SIG-M5 treated with dmso at 0.1 percent for 504 hours (cell line): ENCODE measurements around the gene IKBKG.
A peak's percentile ranks its signal among the peaks of the same experiment; 100 is the strongest.
"Not testable (repeated sequence)": the region's sequence is repeated elsewhere in the genome, so short reads cannot be mapped to it uniquely, and the experiment has no call there.

Experiments
- DNase-seq: peaks from one replicate; lab custom pipeline; 2025; ENCODE audit not compliant: unreplicated experiment; lab: John Stamatoyannopoulos, UW

The IKBKG gene

DNA sequence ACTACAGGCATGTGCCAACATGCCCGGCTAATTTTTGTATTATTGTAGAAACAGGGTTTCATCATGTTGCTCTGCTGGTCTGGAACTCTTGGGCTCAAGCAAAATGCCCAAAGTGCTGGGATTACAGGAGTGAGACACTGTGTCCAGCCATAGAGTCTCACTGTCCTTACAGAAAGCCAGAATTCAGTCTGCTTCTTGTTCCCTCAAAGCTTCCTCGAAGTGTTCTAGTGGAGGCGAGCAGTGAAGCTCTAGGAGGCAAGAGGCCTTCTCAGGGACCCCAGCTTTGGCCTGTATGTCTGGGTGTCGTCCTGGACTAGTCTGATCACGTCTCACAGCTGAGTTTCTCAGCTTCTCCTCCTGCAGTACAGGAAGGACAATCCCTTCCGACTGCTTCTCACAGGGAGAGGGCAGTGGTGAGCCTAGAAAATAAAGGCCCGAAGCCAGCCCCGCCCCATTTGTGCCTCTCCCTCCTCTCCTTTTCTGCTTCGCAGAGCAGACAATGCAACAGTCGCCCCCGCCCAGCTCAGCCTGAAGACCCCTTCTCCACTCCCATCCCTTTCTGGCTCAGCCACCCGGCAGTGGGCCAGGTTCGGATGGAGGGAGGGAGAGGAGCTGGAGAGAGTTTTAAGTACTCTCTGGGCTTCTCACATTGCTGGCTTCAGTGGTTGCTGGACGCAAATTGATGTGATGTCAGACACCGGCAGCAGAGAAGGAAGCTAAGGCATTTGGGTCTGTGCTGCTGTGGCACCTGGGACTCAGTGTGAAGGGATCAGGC lies 20.3 kb upstream of the IKBKG start:
- DNase-seq, result peak; percentile 82

DNA sequence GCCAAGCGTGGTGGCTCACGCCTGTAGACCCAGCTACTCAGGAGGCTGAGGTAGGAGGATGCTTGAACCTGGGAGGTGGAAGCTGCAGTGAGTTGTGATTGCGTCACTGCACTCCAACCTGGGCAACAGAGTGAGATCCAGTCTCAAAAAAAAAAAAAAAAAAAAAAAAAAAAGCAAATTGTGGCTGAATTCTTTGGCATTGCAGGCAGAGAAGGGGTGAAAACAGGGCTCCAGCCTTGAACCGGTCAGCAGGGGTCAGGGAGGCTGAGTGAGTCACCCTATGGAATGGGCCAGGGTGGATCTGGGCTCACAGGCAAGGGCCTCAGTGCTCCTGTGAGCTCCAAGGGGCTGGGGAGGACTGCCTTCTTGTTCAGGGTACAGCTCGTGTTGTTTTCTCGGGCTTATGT lies 18.2 kb upstream of the IKBKG start:
- no peak for DNase-seq

DNA sequence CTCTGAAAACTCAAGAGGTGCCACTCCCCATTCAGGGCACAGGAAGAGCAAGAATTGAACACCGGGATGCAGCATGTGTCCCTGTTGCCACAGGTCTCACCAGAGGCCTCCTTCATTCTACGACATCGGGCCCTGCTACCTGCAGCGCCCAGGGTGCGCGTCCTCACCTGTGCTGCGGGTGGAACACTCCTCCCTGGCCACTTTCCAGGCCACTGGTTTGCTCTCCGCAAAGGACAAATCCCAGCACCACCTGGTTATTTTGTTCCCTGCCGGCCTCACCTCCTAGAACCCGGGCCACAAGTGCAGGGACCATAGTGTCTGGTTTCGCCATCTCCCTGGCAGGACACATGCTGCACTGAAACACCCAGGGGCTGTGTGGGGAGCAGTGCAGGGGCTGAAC lies 17.1 kb upstream of the IKBKG start:
- DNase-seq, result no peak

DNA sequence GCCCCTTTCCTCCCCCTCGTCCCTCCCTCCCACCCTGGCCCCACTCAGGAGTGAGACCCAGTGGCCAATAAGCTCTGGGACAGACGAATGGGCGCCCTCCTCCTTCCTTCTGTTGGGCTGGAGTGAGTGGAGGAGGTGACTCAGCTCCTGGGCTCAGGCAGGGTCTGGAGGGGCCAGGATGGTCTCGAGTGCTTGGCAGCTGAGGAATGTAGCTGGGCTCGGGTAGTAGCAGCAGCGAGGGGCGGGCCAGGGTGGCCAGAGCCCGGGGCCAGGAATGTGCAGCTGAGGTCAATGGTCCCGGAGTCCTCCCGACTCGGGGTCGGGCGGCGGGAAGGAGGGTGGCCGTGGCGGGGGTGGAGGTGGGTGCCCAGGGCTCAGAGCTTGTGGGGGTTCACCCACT lies 15.8 kb upstream of the IKBKG start:
- no peak for DNase-seq

DNA sequence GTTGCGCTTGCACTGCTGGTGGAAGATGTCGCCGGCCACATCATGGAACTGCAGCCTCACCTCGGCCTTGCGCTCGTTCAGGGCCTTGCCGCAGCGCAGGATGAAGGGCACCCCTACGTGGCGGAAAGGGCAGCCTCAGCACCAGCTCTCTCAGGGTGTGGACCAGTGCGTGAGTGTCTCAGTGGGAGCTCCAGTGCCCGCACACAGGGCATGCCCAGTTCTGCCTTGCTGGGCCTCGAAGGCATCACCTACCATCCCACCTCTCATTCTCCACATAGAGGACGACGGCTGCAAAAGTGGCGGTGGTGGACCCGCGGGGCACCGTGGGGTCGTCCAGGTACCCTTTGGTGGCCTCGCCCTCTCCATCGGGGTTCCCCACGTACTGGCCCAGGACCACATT lies 14.7 kb upstream of the IKBKG start:
- no peak for DNase-seq

DNA sequence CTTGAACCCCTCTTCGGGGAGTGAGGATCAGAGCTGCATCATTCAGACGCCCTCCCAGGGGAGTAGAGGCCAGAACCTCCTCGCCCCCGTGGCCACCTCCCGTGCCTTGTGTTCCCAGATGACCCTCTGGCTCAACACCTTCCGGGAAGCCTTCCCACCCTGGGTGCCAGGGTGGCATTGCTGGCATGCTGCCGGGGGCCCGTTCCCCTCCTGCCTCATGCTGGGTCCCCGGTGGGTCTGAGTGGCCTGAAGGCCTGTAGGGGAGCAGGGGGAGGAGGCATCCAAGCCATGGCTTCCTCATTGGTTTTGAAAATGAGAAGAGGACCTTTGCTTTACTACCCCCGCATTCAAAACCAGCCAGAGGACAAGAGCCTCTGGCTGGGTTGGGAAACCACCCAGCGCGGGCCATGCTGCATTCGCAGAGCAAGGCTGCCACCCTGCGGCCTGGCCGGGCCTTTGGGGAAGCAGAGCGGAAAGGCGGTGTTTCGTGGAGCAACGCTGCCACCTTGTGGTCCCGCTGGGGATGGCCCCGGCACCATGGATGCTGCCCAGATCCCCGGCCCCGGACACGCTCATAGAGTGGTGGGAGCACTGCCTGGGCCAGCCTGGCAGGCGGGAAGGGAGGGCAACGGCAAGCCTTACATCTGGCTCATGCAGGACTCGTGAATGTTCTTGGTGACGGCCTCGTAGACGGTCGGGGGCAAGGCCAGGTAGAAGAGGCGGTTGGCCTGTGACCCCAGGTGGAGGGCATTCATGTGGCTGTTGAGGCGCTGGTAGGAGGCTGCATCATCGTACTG lies 12.7 kb upstream of the IKBKG start:
- DNase-seq, result peak; percentile 76

DNA sequence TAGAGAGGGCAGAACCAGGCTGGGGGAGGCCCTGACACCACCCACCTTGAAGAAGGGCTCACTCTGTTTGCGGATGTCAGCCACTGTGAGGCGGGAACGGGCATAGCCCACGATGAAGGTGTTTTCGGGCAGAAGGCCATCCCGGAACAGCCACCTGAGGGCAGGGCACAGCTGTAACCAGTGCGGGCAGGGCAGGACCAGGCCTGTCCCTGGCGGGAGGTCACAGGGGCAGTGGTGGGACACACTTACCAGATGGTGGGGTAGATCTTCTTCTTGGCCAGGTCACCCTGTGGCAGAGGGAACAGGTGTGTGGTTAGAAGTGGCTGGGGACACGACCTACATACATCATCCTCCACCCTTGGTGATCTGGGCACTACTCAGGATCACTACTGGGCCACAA lies 11.5 kb upstream of the IKBKG start:
- no peak for DNase-seq

DNA sequence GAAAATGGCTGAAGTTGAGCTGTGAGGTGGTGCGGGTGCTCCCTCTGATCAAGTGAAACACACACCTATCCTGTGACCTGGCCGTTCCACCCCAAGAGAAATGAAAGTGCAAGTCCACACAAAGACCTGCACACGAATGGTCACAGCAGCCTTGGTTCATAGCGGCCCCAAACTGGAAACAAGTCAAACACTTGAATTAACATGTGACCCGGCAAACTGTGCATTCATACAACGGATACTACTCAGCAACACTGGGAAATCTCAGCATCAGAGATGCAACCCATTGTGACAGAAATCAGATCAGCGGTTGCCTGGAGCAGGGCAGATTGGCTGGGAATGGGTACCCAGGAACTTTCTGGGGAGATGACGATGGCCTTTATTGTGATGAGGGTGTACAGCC lies 8.3 kb upstream of the IKBKG start:
- DNase-seq, result no peak

DNA sequence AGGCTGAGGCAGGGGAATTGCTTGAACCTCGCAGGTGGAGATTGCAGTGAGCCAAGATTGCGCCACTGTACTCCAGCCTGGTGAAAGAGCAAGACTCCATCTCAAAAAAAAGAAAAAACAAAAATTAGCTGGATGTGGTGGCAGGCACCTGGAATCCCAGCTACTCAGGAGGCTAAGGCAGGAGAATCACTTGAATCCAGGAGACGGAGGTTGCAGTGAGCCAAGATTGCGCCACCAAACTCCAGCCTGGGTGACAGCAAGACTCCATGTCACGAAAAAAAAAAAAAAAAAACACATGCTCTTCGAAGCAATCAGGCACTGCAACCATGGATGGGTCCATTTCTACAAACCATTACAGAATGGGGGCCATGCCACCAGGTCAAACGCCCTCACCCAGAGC lies 7.1 kb upstream of the IKBKG start:
- not testable (repeated sequence) for DNase-seq

DNA sequence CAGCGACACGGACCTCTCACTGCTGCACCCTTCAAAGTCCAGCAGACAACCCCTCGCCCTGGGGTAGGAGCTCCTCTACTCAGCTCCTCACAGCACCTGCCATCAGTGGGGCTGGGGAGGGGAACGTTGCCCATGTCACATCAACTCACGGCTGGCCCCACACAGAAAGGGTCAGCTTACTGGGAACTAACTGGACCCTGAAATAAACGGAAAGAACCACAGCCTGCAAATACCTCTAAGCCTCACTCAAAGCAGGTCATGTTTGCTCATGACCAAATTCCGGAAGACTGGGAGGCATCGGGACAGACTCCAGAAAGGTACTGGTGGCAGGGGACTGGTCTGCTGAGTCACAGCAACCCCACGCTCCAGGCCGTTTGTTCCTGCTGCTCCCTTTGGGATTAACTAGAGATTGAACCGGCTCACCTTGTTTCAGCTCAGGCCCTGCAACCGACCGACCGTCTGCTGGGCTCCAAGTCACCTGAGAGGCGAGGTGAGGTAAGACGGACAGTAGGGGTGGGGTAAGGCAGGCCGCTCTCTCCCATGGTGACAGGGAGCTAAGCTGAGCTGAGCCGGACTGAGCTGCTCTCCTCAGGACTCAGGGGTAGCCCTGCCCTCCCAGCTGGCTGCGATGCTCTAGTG lies 6.4 kb upstream of the IKBKG start:
- peak; percentile 57 for DNase-seq

DNA sequence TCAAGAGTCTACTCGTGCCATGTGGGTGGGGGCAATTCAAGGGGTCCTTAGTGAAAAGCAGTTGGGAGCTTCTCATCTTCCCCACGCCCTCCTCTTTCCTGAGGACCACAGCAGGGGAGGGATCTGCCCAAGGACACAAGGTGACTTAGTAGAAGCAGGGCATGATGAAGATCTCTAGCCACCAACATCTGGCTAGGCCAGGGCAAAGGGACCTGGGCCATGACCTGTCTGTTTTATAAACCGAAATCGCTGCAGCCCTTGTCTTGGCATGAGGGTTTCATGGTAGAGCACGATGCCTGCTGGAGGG lies 5.9 kb upstream of the IKBKG start:
- DNase-seq, result no peak

DNA sequence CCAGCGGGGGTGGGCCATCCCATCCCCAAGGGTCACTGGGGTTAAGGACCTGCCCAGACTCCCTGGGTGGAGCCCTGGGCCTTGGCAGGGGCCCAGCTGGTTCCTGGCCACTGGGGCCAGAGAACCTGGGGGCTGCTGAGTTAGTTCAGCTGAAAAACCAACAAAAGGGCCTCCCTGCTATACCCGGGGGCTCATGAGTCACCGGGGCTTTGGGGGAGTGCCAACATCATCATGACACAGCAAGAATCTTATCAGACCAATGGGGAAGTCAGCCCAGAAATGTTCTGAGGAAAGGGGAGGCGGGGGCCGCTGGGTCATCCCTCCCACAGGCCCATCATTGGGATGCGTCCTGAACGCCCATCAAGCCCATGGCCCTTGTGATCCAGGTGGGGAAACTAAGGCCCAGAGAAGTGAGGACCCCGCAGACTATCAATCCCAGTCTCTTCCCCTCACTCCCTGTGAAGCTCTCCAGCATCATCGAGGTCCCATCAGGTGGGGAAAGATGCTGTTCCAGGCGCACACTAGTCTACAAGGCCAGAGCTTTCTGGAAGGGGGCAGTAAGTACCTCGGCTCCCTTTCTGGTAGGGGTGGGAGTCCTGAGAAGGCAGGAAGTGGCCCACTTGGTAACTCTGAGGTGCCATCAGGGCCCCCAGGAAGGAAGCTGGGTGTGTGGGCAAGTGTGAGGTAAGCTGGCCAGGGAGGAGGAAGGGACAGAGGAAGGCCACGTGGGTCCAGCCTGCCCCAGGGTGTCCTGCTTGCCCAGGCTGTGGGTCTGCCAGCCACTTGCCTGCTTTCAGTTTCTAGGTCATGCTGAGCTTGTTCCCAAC lies 5.3 kb upstream of the IKBKG start:
- peak; percentile 81 for DNase-seq

DNA sequence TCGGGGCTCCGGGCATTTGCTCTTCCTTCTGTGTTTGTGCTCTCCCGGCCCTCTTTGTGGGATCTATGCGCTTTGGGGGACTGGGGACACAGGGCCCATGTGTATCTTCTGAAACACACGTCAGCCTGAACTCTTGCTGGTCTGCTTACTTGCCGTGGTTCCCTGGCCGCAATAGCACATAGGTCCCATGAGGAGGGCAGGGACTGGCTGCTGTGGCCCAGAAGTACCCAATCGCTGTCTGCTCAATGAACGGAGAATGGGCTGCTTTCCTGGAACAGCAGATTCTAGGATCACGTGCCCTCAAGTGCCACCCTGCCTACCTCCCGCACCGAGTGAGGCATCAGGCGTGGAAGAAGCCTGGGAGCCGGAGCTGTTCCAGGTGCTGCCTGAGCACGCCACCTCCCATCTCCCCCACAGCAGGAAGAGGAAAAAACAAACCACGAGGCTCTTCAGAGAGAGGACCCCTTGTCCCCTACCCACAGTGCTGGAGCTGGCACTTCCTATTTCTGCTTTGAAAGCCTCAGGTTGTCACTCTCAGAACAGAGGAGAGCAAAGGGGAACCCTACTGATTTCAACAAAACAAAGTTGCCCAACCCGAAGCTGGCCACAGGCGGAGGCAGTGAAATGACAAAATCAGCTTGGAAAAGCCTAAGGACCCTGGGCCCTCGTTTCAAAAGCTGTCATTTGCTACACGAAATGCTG lies 4.5 kb upstream of the IKBKG start:
- peak; percentile 89 for DNase-seq

DNA sequence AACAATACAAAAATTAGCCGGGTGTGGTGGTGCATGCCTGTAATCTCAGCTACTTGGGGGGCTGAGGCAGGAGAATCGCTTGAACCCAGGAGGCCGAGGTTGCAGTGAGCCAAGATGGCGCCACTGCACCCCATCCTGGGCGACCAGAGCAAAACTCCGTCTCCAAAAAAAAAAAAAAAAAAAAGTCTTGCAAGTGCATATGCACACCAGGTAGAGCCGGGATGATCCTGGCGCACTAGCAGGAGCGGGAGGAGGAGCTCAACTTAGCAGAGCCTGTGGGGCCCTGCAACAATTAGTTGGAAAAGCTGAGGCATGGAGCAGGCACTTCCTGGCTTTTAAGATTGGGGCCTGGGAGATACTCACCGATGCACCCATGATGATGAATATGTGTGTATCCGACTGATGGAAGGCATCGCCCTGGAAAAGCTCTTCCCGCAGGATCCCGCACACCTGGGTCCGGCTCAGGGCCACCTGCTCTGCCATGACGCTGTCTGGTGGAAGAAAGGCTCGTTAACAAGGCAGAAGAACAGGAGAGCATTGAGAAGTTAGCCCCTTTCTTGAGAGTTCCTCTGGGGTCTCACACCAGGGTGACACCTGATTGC lies 1.6 kb upstream of the IKBKG start:
- no peak for DNase-seq

DNA sequence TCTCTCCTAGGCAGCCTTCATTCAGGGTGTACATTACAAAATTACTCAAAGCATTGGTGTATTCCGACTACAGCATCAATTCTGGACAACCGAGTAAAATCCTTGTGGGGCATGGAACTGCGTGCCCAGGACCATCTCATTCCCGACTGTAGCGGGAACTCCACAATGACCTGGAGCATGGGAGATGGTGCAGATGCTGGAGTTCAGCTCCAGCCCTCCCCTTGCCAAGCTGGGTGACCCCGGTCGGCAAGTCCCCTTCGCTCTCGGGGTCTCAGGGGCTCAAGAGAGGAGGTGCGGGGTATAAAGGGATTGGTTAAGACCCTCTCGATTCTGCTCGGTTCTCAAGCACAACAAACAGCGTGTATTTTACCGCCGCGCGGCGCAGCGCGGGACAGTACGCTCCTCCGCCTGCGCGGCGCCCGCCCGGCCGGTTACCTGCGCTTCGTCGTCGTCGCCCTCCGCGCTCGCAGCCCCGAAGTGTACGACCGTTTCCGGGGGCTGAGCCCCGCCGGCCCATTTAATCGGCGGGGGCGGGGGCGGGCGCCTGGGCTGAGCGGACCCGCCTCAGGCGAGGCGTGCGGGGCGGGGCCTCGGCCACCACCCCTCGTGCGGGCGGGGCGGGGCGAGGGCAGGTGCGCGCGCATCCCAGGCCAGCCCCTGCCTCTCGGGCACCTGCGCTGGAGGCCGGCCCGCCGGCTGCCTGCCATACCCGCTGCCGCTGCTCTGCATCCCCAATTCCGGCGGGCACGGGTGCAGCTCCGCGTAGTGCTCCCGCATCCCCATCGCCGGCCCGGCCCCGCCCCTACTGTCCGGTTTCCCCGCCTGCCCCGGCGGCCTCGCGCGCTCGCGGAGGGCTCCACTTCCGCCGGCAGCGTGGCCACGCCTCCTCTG lies 821 bp upstream of the IKBKG start, which contains the start of gene G6PD:
Gene G6PD, minus strand, starts transcription at position 493 of the 891 bp plus-strand sequence. CDS start 691 bp downstream, outside the sequence.
- peak; percentile 34 for DNase-seq

DNA sequence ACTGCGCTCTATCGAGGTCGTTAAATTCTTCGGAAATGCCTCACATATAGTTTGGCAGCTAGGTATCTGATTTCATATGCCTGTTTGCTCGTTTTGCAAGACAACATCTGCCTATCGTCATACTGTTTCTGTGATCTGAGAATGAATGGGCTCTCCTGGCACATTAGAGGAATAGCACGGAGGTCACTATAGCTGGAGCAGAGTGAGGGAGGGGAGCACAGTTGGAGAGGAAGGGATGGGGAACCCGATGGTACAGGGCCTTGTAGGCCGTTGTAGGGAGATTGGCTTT lies 552 bp downstream of the IKBKG start:
- no peak for DNase-seq

DNA sequence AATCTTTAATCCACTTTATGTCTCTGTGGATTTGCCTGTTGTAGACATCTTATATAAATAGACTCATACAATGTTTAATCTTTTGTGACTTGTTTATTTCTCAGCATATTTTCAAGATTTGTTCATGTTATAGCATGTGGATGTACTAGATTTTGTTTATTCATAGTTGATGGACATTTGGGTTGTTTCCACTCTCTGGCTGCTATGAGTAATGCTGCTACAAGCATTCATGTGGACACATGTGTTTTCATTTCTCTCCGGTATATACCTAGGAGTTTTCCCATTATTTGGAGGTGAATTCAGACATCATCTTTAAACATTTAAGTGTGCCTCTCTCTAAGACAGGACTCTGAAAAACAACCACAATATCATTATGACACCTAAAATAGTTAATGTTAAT lies 2.3 kb downstream of the IKBKG start:
- DNase-seq, result no peak

DNA sequence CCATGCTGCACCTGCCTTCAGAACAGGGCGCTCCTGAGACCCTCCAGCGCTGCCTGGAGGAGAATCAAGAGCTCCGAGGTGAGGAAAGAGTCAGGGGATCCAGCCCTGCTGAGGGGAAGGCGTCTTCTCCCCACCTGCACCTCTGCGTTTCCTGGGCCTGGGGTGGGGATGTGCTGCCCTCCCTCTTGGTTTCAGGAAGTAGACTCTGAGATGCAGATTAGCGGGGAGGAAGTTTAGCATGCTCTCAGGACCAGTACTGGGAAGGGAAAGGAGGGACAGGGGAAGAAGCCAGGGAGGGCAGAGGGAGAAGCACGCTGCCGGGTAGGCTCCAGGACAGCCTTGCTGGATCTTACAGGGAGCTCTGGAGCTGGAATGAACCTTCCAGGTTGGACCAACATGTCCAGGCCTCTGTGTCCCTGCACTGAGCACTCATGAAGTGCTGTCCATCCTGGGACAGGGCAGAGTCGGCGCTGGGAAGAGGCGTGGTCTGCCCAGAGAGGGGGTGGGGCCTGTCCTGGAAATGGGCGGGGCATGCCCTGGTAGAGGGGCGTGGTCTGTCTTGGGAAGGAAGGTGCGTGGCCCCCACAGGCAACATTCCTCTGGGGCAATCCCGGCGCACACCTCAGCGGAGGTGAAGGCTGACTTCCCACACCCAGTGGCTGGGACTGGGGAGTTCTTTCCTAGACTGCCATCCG lies 4.8 kb downstream of the IKBKG start:
- not testable (repeated sequence) for DNase-seq
